Activated CD4-positive, alpha-beta T cell treated with anti-CD3 and anti-CD28 coated beads for 24 hours (primary cell): Measurements from ENCODE around the gene ATR.
"Not testable (repeated sequence)": the region's sequence is repeated elsewhere in the genome, so short reads cannot be mapped to it uniquely, and the experiment has no call there.

Source experiments
- DNase-seq, 2 donors: peaks; one replicate each; pipeline ENCODE4 v3.0.0-alpha.2; 2020; ENCODE audit warnings: low read depth in 2 of 2

Gene ATR

DNA sequence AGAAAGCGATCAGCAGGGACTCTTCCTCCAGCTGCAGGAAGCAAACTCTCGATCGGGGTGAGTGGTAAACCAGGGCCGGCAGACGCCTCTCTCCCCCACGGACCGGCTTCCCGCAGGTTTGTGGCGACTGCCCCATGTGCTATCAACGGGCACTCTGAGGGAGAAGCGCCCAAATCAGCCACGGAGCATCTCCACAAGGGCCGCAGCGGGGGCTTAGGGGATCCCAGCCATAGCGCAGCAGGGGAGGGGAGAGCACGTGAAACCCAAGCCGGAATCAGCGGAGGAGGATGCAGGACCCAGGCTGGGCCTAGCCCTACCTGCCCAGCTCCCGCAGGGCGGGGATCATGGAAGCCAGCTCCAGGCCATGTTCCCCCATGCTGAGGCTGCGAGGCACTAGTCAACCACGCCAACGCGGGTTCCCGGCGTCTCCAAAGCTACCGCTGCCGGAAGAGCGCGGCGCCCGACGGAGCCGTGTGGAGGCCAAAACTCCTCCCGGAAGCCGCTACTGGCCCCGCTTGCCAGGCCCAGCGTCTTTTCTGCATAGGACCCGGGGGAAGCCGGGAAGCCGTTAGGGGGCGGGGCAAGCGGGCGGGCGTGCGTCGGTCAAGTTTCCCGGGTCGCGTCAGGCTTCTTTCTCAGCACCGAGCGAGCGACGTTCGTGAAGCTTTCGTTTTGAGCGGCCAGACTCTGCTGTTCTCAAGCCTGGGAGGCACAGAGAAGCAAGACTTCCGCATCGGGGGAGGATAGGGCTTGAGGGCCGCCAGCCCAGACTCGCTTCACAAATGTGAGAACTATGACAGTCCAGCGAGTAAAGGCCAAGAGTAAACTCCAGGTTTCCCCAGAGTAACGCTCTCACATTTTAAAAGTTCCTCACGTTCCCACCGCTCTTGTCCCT lies at the start of gene ATR:
TSS of gene ATR (minus strand) at position 405 of the 895 bp plus-strand sequence. CDS start at position 376, 29 bp downstream.
- DNase-seq = peak; percentile 93 to 95

DNA sequence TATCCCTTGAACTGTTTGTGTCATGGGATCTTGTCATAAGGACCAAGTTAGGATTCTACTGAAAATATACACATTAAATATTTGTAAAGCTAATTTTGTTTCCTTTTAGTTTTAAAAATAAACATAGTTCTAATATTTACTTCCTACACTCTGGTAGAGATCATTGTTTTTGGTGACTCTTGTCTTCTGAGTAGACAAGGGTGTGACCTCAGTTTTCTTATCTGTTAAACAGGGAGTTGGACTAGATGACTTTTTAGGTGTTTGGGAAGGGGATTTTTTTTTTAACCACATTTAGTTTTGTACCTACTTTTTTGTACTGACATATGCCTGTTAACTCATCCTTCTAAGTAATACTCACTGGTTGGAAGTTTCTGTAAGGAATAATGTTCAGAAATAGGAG lies 48.4 kb upstream of the ATR start:
- DNase-seq = no peak

DNA sequence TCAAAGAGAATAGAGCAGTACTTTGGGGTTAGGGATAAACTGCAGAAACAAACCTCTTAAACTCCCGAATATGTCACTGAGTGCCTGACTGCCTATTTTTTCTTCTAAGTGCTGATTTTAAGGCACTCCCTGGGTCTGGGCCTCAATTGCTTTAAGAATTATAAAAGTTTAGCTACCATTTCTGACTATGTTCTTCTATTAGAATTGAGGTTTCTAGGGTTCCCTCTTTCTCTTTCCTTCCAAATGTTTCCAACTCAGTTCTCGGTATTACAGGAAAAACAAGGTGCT lies 46.6 kb upstream of the ATR start:
- DNase-seq = no peak

DNA sequence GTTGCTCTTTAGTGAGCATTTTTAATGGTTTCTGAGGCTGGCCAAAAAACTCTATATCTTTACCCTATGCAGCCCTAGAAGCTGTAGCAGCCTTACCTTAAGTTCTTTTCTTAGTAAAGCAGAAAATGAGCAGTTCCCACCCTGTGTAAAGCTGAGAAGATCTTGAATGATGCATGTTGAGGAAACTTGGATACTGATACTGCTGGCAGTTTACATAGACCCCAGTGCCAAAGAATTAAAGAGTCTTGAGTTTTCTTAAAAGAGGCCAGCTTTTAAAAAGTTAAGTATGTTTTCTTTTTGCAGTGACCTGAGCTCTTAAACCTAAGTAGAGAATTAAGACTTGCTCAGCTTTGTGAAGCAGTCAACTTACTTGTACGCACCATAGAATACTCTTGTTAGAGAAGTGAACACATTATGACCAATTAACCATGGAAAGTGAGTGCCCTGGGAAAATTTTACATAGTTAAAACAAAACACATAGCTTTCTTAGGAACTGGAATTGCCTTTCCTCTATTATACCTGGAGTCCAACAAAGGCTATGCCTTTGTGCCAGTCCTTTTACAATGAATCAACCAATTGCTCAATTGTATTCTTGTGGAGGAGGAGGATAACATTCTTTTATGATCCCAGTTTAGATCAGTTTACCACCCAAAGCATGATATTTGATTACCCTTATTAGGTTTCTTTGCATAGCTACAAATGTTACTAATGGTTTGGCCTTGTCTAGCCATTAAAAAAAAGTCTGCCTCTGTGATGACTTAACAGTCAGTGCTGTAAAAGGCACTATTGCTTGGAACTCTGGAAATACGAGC lies 46.0 kb upstream of the ATR start:
- DNase-seq = no peak

DNA sequence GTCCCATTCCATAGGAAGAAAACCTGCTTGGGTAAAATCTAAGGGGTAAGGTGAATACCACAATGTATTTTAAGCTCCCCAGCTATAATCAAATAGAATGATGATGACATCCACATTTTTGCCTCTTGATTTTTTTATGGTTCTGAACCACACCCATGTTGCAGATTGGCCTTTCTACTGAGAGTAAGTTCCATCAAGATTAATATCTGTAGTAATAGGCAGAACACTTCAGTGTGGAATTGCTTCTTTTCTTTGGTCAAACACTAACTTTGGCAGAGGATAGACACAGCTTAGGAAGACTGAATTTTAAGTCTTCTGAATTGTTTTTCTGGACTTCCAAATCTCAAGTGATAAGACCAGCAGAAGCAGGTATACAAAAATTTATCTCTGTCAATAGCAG lies 44.7 kb upstream of the ATR start:
- DNase-seq = no peak

DNA sequence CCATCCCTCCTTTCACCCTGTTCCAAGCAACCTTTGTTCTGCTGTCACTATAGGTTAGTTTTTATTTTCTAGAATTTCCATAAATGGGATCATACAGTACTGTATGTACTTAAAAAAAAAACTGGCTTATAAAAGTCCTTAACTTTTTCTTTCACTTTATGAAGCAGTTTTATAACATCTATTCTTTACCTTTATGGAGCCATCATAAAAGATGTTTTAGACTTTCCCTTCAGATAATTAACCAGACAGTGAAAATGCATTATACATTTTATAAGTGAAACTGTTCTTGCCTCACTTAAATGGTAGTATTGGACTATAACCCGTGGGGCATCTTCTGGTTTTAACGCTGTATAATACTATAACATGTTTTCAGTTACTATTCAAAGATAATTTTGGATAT lies 43.9 kb upstream of the ATR start:
- DNase-seq = no peak

DNA sequence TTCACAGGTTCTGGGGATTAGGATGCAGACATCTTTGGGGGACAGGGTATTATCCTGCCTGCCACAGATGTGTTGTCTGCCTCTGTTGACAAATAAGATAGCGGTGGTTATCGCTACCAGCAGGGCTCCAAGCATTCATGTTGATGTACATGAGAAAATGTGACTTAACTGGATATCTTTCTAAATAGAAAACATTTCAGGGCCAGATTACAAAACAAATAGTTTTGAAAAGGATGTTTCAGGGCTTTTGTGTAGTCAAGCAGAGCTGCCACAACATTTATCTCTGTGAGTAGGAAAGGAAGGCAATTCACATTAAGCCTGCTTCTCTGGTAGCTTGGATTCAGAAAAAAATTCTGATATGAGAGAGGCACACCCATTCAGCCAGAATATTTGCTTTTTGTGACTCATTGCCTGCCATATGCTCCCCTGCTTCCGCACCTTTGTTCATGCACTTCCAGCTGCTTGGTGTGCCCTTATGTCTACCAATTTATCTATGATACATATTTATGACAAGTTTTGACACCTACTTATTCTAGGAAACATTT lies 40.5 kb upstream of the ATR start:
- DNase-seq = no peak

DNA sequence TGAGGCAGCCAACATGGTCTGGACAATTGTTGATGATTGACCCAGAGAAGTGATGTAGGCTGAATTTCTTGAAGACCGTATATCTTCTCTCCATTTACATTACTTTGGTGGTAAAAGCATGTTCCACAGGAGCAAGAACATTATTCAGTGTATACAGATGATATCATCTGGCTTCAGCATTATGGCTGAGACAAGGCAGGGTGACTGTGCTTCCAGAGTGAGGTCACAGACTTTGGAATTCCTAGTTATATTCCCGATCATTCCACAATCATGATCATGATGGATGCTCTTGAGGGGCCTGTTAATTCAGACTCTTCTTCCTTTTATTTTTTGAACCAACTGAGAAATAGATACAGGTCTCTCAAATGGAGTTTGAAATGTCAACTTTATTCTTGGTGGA lies 36.6 kb upstream of the ATR start:
- DNase-seq = no peak

DNA sequence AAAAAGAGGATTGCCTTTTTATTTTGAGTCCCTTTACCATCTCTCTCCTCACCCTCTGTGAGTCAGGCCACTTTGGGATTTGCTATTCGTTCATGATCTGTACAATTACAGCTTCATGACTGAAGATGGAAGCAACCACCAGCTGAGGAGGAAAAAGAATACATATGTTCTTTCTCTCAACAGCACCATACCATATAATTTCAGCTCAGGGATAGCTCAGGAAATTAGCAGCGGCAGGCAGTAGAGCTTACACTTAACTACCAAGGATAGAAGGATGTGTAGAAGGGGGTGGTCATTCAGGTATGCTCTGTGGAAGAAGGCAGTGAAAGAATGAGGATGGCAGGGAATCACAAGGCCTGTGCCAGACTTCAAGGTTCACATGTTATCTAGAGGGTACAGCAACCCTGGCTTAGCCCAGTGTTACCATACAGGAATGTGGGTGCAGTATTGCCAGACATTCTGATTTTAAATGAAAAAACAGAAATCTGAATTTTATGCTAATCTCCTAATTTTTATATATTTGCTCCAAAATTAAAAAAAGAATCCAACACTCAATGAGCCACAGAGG lies 35.6 kb upstream of the ATR start:
- DNase-seq = no peak

DNA sequence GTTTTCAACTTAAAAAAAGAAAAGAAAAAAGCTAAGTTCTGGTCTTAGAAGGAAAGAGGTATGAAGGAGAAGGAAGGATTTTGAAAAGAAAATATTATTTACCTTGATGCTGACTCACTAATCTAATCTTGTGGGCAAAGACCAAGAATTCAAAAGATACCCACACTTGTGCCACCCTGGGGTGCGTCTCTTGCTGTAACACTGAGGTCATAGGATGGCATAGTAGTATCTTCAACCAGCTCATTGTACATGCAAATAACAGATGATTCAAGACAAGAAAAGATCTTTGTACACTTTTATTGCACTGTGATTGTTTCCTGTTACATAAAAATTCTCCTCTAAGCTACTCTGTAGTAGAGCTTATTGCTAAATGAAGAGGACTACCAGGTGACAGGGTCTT lies 35.0 kb upstream of the ATR start:
- no peak for DNase-seq

DNA sequence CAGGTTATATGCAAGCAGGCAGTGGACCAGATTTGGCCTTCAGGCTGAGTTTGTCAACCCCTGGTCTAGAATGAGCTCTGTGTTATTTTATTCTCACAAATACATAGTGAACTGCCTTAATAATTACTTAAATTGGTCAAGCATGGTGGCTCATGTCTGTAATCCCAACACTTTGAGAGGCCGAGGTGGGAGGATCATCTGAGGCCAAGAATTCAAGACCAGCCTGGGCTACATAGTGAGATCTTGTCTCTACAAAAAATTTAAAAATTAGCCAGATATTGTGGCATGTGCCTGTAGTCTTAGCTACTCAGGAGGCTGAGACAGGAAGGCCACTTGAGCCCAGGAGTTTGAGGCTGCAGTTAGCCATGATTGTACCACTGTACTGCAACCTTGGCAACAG lies 32.7 kb upstream of the ATR start:
- DNase-seq = no peak

DNA sequence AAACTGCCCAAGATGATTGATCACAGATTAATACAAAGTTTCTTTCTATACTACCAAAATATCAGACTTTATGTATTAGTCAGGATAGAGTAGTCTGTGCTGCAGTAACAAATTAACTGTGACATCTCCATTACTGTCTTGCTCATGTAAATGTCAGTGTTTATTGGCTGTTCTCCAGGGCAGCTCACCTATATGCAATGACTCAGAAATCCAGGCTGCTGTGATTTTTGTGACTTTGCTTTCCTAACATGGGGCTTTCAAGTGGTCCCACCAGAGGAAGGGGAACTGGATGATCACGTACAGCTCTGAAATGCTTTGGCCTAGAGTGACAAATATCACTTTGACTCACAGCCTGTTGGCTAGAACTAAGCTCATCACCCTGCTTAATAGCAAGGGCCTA lies 30.6 kb upstream of the ATR start:
- no peak for DNase-seq

DNA sequence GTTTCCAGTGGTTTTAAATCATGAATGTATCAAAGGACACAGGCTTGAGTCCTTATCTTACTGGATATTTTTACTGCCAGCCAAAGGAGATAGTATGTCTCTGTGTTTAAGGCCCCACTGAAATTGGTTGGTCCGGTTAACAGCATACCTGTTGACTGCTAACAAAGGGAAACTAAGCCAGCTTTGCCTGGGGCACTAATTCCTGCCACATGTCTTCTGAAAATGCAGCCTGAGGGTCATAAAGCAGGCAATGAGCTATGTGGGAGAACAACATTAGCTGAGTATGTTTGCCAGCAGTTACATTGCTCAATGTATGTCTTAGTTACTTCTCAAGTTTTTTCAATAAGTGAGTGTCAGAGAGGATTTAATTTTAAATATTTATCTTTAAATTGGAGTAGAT lies 30.1 kb upstream of the ATR start:
- no peak for DNase-seq

DNA sequence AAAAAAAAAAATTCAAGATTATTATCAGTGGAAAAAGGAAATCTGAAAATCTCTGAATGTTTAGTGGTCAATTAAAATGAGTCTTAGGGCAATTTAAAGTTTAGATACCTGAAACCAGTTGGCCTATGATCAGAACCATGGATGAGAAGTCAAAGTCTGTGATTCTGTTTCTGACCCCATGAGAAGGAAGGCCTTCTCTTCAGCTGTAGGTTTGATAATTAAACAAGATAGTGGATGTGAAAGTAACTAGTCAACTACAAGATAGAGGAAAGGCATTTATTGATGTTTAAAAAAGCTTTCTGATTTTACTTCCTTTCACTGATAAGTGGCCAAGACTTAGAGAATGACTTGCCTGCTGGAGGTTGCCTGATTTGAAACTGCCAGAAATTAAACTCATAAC lies 26.4 kb upstream of the ATR start:
- DNase-seq = no peak

DNA sequence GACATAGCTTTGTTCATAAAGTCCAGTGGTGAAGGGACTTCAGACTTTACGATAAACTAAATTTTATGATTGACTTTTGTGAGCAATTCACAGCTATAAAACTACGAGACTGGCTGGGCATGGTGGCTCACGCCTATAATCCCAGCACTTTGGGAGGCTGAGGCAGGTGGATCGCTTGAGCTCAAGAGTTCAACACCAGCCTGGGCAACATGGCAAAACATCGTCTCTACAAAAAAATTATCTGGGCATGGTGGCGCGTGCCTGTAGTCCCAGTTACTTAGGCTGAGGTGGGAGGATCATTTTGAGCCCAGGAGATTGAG lies 24.8 kb upstream of the ATR start:
- not testable (repeated sequence) for DNase-seq

DNA sequence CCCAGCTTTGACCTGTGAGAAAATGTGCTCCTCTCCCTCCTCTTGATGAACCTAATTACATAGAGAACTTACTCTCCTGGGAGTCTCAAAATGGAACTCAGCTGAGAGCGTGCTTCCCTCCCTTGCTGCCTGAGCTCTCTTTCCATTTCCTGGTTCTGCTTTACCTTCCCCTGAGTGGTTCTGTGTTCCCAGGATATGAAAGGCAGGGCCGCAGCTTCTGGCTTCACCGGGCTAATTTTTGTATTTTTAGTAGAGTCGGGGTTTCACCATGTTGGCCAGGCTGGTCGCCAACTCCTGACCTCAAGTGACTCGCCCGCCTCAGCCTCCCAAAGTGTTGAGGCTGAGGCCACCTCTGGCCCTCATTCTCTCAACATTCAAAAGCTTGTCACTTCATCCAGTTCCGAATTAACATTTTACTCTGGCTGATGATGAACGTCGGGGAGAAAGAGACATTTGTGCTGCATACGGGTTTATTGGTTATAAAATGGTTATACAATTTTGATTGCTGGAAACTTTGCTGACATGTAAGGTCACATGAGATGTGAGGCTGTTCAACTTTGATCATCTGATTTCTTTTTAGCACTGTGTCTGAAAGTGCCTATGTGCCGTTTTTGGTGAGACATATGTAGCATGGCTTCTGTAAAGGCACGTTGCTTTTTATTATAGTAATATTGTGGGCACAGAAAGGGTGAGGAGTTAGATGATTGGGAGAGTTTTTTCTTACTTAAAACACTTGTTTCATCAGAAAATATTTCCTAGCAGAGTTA lies 24.3 kb upstream of the ATR start:
- no peak for DNase-seq

DNA sequence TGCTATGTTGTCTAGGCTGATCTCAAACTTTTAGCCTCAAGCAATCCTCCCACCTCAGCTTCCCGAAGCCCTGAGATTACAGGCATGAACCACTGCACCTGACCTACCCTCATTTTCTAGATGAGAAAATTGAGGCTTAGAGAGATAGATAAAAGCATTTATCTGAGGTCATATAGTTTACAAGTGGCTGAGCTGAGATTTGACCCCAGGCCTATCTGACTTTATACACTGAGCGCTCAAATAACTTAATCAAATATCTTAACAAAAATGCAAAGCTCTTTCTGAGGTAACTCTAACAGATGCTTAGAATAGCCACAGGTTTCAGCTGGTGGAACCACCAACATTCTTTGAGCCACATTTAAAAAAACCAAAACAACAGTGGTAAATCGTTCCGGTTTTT lies 23.2 kb upstream of the ATR start:
- DNase-seq = no peak

DNA sequence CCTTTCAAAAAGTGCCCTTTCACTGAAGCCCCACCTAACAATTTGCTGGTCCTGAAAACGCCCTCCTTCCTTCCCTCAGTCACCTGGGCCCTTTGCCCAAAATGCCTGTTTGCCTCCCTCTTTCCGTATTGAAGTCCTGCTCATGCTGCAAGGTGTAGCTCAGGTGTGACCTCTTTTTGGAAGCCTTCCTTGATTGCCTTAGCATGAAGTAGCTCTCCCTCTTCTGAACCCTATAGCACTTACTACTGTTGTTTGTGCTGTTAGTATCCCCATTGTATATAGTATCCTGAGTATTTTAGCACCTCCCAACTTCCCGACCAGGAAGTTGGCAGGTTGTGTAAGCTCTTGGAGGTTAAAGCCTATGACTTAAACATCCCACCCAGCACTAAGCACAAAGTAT lies 19.4 kb upstream of the ATR start:
- DNase-seq = no peak

DNA sequence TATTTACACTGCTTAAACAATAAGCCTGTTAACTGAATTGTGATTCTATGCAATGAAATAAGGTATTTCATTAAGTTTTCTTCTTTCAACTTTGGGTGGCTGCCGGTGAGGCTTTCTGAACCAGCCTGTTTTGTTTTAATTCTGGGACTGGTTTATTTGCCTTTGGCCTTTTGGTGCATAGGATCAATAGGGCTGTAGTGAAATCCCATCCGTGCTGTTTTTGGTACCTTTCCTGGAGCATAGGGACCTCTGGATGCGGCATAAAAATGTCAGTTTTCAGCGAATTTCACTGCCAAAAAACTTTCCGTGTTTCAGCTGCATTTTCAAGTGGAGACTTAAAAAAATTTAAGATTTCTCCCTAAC lies 18.2 kb upstream of the ATR start:
- no peak for DNase-seq

DNA sequence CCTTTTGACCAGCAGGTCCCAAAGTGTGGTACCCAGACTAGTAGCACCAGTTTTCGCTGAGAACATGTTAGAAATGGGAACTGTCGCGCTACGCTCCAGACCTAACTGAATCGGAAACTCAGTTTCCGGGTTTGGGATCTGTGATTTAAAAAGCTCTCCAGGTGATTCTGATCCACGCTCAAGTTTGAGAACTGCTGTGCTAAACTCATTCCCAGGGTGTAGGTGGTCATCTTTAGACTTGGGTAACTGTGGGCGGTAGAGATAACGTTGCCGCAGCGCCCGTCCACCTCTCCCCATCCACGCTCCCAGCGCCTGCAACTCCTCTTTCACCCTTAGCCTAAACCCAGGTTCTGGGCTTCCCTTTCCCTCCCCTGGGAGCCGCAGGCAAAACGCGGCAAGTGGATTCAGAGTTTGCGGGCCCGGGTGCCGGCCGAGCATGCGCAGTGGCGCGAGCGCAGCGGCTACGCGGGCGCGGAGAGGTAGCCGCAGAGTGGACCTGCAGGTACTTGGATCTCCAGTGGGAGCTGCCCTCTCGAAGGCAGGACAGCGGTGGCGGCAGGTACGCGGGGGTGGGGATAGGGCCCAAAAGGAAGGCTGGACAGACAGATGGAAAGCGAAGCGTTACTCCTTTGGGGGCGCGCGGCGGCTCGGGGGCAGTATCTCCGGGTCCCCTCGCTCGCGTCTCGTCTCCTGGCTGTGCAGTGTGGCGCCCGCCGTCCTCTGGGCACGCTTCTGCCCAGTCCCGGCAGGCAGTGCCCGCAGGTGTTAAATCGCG lies 17.6 kb upstream of the ATR start, which contains the start of gene PLS1:
TSS of gene PLS1 (plus strand) at position 443 of the 775 bp plus-strand sequence. CDS start 67,845 bp downstream, outside the sequence.
- DNase-seq = peak; percentile 74 to 76

DNA sequence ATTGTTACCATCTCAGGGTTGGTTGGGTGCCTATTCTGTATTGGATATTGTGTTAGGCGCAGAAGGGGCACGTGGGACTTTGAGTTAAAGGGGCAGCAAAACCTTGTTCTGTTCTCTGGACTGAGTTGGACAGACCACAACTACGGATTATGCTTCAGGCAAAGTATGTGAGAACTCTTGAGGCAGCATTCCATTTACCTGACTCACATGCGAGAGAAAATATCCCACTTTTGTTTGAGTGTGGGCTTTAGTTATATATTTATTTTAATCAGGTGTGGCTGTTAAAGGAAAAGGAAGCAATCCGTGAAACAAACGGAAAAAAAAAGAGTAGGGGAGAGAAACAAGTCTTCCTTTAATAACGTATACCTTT lies 17.0 kb upstream of the ATR start:
- DNase-seq = no peak
